ENCODE results near the gene ARHGAP45.

- TF ChIP-seq, protein P1, sequence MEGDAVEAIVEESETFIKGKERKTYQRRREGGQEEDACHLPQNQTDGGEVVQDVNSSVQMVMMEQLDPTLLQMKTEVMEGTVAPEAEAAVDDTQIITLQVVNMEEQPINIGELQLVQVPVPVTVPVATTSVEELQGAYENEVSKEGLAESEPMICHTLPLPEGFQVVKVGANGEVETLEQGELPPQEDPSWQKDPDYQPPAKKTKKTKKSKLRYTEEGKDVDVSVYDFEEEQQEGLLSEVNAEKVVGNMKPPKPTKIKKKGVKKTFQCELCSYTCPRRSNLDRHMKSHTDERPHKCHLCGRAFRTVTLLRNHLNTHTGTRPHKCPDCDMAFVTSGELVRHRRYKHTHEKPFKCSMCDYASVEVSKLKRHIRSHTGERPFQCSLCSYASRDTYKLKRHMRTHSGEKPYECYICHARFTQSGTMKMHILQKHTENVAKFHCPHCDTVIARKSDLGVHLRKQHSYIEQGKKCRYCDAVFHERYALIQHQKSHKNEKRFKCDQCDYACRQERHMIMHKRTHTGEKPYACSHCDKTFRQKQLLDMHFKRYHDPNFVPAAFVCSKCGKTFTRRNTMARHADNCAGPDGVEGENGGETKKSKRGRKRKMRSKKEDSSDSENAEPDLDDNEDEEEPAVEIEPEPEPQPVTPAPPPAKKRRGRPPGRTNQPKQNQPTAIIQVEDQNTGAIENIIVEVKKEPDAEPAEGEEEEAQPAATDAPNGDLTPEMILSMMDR (IDR thresholded peaks at IDR 0.05): no peak
- TF ChIP-seq POLR2A (IDR thresholded peaks at IDR 0.05): no peak
These were observed 6.3 kb upstream of the ARHGAP45 start for GRCh38 chr19:1060689-1061088.

Data from body of pancreas (tissue), 4 donors.